ENCODE results near the gene GART. TPM values are rescaled to one million over a fixed set of nuclear protein-coding genes. Genes with fewer than 3 reads are reported as not detected.

GART gene
- total RNA-seq, 1 experiment from 2014 or later: 240 TPM

GRCh38 chr21:33554236-33554981, 12.5 kb upstream of the GART start:
- ChIA-PET CTCF (interaction anchor here (1.3 kb wide), 1 partner anchor 9 kb away, joined by 3 read pairs; no protein-coding TSS in a partner anchor), POLR2A (interaction anchor here (0.6 to 9.2 kb wide), 4 partner anchors 10 to 247 kb away, joined by 3 to 89 read pairs (median 4); partner anchors contain the start of genes GART and SON)
- TF ChIP-seq CTCF (IDR thresholded peaks at IDR 0.05; ENCODE audit: unreplicated experiment): no peak
- intact Hi-C loops (cut with micrococcal nuclease): no loop called here
- H3K36me3 Mint-ChIP-seq (ENCODE audit: insufficient read depth, unreplicated experiment): peaks cover 100% of the 10 kb centered on the region
- H3K27ac Mint-ChIP-seq (ENCODE audit: low read depth, unreplicated experiment): no peak overlapping the region
- H3K27me3 Mint-ChIP-seq (ENCODE audit: insufficient read depth, unreplicated experiment): no peaks in the 10 kb centered on the region
- peaks cover 24% of the 10 kb centered on the region for H3K4me1 Mint-ChIP-seq (ENCODE audit: insufficient read depth, unreplicated experiment)
- H3K4me3 Mint-ChIP-seq (ENCODE audit: unreplicated experiment): no peak overlapping the region
- BruUV-seq (replicated peaks): TSS peak; percentile 15
- H3K9me3 Mint-ChIP-seq (ENCODE audit: unreplicated experiment): peaks cover 6% of the 10 kb centered on the region
- DNase-seq (ENCODE audit: unreplicated experiment): no peak

- no peak for TF ChIP-seq CTCF (IDR thresholded peaks at IDR 0.05; ENCODE audit: unreplicated experiment)
- no peak overlapping the region for H3K4me3 Mint-ChIP-seq (ENCODE audit: unreplicated experiment)
- ChIA-PET CTCF (no interaction called here), POLR2A (interaction anchor here (9.2 kb wide), 1 partner anchor 9 kb away, joined by 89 read pairs; the partner anchor contains the start of genes GART and SON)
- H3K4me1 Mint-ChIP-seq (ENCODE audit: insufficient read depth, unreplicated experiment): peaks cover 18% of the 10 kb centered on the region
- no peaks in the 10 kb centered on the region for H3K27me3 Mint-ChIP-seq (ENCODE audit: insufficient read depth, unreplicated experiment)
- DNase-seq (ENCODE audit: unreplicated experiment): no peak
- peaks cover 6% of the 10 kb centered on the region for H3K9me3 Mint-ChIP-seq (ENCODE audit: unreplicated experiment)
- intact Hi-C loops (cut with micrococcal nuclease): no loop called here
- H3K36me3 Mint-ChIP-seq (ENCODE audit: insufficient read depth, unreplicated experiment): peaks cover 100% of the 10 kb centered on the region
- no peak overlapping the region for H3K27ac Mint-ChIP-seq (ENCODE audit: low read depth, unreplicated experiment)
- BruUV-seq (replicated peaks): no TSS peak
Observed at GRCh38 chr21:33552999-33553598, 11.2 kb upstream of the GART start.

- H3K4me1 Mint-ChIP-seq (ENCODE audit: insufficient read depth, unreplicated experiment): peaks cover 18% of the 10 kb centered on the region
- no TSS peak for BruUV-seq (replicated peaks)
- CTCF ChIA-PET: no interaction called here
- peaks cover 100% of the 10 kb centered on the region for H3K36me3 Mint-ChIP-seq (ENCODE audit: insufficient read depth, unreplicated experiment)
- no peak for DNase-seq (ENCODE audit: unreplicated experiment)
- no peak overlapping the region for H3K27ac Mint-ChIP-seq (ENCODE audit: low read depth, unreplicated experiment)
- H3K27me3 Mint-ChIP-seq (ENCODE audit: insufficient read depth, unreplicated experiment): no peaks in the 10 kb centered on the region
- intact Hi-C loops (cut with micrococcal nuclease): no loop called here
- no peak overlapping the region for H3K4me3 Mint-ChIP-seq (ENCODE audit: unreplicated experiment)
- no peak for TF ChIP-seq CTCF (IDR thresholded peaks at IDR 0.05; ENCODE audit: unreplicated experiment)
- POLR2A ChIA-PET: interaction anchor here (0.7 to 9.2 kb wide), 2 partner anchors 8 to 12 kb away, joined by 3 to 89 read pairs; partner anchors contain the start of genes GART and SON
- peaks cover 6% of the 10 kb centered on the region for H3K9me3 Mint-ChIP-seq (ENCODE audit: unreplicated experiment)
Observed at GRCh38 chr21:33552093-33552998, 10.4 kb upstream of the GART start.
